Right lobe of liver (tissue), 6 donors: ENCODE results near the gene KRTAP4-7. TPM values are rescaled to one million over a fixed set of nuclear protein-coding genes. Genes with fewer than 3 reads are reported as not detected.
"Not testable (repeated sequence)": the region's sequence is repeated elsewhere in the genome, so short reads cannot be mapped to it uniquely, and the experiment has no call there.

Experiments
- ATAC-seq, 4 donors: fragments of 200-7000 bp; cut with Tn5 transposase; one replicate each; pipeline ENCODE4 v1.9.1; 2020; ENCODE audit warnings: mild to moderate bottlenecking in 4 of 4, moderate library complexity in 4 of 4
- DNase-seq, 3 donors: peaks; one replicate each; pipeline ENCODE4 v3.0.0-alpha.2; 2020
- H3K27ac ChIP-seq, 3 donors: fragments of 200-600 bp; one replicate each; pipeline ENCODE4 v1.8.0; 2022
- H3K27me3 ChIP-seq, 2 donors: fragments of 200-600 bp; one replicate each; pipeline ENCODE4 v1.8.0; 2022
- H3K36me3 ChIP-seq, 4 donors: fragments of 200-600 bp; sonication (generic) in 1 of 4; one replicate each; pipeline versions ENCODE4 v1.5.1 to v1.8.0; 2017 to 2022; ENCODE audit warnings: control low read depth in 1 of 4
- H3K4me1 ChIP-seq, 4 donors: fragments of 200-600 bp; sonication (generic) in 1 of 4; one replicate each; pipeline versions ENCODE4 v1.5.1 to v1.8.0; 2017 to 2022; ENCODE audit warnings: control low read depth in 1 of 4
- H3K4me3 ChIP-seq, 3 donors: fragments of 200-600 bp; one replicate each; pipeline ENCODE4 v1.8.0; 2022
- H3K9me3 ChIP-seq, 4 donors: fragments of 200-600 bp; sonication (generic) in 1 of 4; one replicate each; pipeline versions ENCODE4 v1.5.1 to v1.8.0; 2017 to 2022; ENCODE audit warnings: control low read depth in 1 of 4
- CTCF ChIP-seq, 4 donors: fragments of 200-600 bp in 3 of 4; fragments of 450-650 bp in 1 of 4; IDR thresholded peaks; one replicate each; pipeline versions ENCODE4 v1.5.1 to v1.8.0; 2016 to 2022; ENCODE audit warnings: antibody characterized with exemption in 4 of 4, mild to moderate bottlenecking in 2 of 4
- POLR2A ChIP-seq: fragments of 450-650 bp; IDR thresholded peaks from one replicate; pipeline ENCODE4 v1.6.1; 2017; ENCODE audit warnings: antibody characterized with exemption, mild to moderate bottlenecking
- WGBS: methylation state at CpG from one replicate; pipeline ENCODE4 v1.1.6; 2018; ENCODE audit warnings: low coverage, low lambda C conversion rate; ENCODE audit not compliant: insufficient coverage; ENCODE audit errors: missing lambda C conversion rate; 5-methylcytosine and 5-hydroxymethylcytosine counted together
- intact Hi-C, 2 donors: fragments of 100-400 bp; cut with DNase I; formaldehyde crosslinking; loops; one replicate each; pipeline versions ENCODE4 v1.11.2 to v1.14.1; 2022
- total RNA-seq, 6 experiments: library from RNA; depleted of rRNA in 2 of 6; stranded (reverse); fragments of >200 nt in 2 of 6; fragmentation: NEBNext Ultra II Directional in 3 of 6; extraction: Animal tissue kit (Norgen Biotek cat#: 25700) in 3 of 6; gene quantifications; one replicate each; pipeline versions ENCODE4 v1.1.0 to v1.2.4, GENCODE V29; 2016 to 2023
- donor health status: DM: no; HTN: yes; CAD: no.
- donor health status: DM: no; HTN: no; CAD: no.
- donor health status: DM: no; HTN: no; CAD: no.
- donor health status: DM: no; HTN: yes; CAD: no.
- donor health status: DM: no; HTN: yes; CAD: no.

Gene KRTAP4-7
- total RNA-seq, 6 experiments from 2014 or later = not detected

GRCh38 chr17:41096055-41096454, 12.1 kb downstream of the KRTAP4-7 start:
- H3K27ac ChIP-seq = no peak overlapping the region
- WGBS = 78% methylated on average over 6 of the region's 7 CpGs
- no peak for TF ChIP-seq CTCF (IDR thresholded peaks at IDR 0.05)
- TF ChIP-seq POLR2A = no peak
- H3K9me3 ChIP-seq = no peaks in the 10 kb centered on the region
- ATAC-seq = no peak
- DNase-seq = no peak
- no peaks in the 10 kb centered on the region for H3K36me3 ChIP-seq
- H3K27me3 ChIP-seq = no peaks in the 10 kb centered on the region
- H3K4me3 ChIP-seq = no peak overlapping the region
- intact Hi-C loops = no loop called here
- H3K4me1 ChIP-seq = no peaks in the 10 kb centered on the region

- TF ChIP-seq POLR2A = no peak
- TF ChIP-seq CTCF (IDR thresholded peaks at IDR 0.05) = no peak
- no peak within 1 kb of the TSS for H3K27ac ChIP-seq
- DNase-seq (no peak), ATAC-seq (no peak)
- H3K4me1 ChIP-seq = no peaks in the 10 kb centered on the region
- WGBS = 37% methylated on average over 3 of the region's 4 CpGs
- intact Hi-C loops = no loop called here
- no peaks in the 10 kb centered on the region for H3K9me3 ChIP-seq
- H3K27me3 ChIP-seq = no peaks in the 10 kb centered on the region
- no peak within 1 kb of the TSS for H3K4me3 ChIP-seq
- H3K36me3 ChIP-seq = no peaks in the 10 kb centered on the region
Observed at GRCh38 chr17:41098042-41098441, 14.1 kb downstream of the KRTAP4-7 start, which contains the start of gene KRTAP4-8. Gene KRTAP4-8 (minus strand): TSS chr17:41098142. CDS start chr17:41098084, 58 bp downstream.

- no peak overlapping the region for H3K4me3 ChIP-seq
- ATAC-seq (no peak), DNase-seq (no peak)
- no peaks in the 10 kb centered on the region for H3K4me1 ChIP-seq
- WGBS = 67% methylated on average over 6 of the region's 6 CpGs
- intact Hi-C loops = no loop called here
- no peaks in the 10 kb centered on the region for H3K27me3 ChIP-seq
- no peak for TF ChIP-seq CTCF (IDR thresholded peaks at IDR 0.05)
- no peak for TF ChIP-seq POLR2A
- no peaks in the 10 kb centered on the region for H3K9me3 ChIP-seq
- H3K36me3 ChIP-seq = no peaks in the 10 kb centered on the region
- no peak overlapping the region for H3K27ac ChIP-seq
Observed at GRCh38 chr17:41098481-41098880, 14.5 kb downstream of the KRTAP4-7 start.

GRCh38 chr17:41099682-41100480, 15.9 kb downstream of the KRTAP4-7 start:
- H3K36me3 ChIP-seq, H3K27me3 ChIP-seq, H3K4me1 ChIP-seq, H3K4me3 ChIP-seq, H3K27ac ChIP-seq, DNase-seq, intact Hi-C loops, ATAC-seq, H3K9me3 ChIP-seq: not testable (repeated sequence)
- WGBS = 22% methylated on average over 7 of the region's 7 CpGs

GRCh38 chr17:41101586-41102259, 17.8 kb downstream of the KRTAP4-7 start, which contains the start of gene KRTAP4-16:
Gene KRTAP4-16 (minus strand): TSS chr17:41102209. CDS start chr17:41102209, 0 bp downstream.
- Histone ChIP-seq H3K4me3 (no peak within 1 kb of the TSS), H3K27ac (no peak within 1 kb of the TSS), H3K9me3 (no peaks in the 10 kb centered on the region), H3K4me1 (no peaks in the 10 kb centered on the region), H3K27me3 (no peaks in the 10 kb centered on the region), H3K36me3 (no peaks in the 10 kb centered on the region)
- no peak for DNase-seq
- intact Hi-C loops = no loop called here
- 19% methylated on average over 4 of the region's 10 CpGs for WGBS
- TF ChIP-seq POLR2A (no peak), CTCF (IDR thresholded peaks at IDR 0.05) (no peak)
- ATAC-seq = no peak
